Measurements from ENCODE around the gene PHACTR1.

Gene PHACTR1

GRCh38 chr6:13256266-13257001, 539.9 kb downstream of the PHACTR1 start:
- TF ChIP-seq, protein P1, sequence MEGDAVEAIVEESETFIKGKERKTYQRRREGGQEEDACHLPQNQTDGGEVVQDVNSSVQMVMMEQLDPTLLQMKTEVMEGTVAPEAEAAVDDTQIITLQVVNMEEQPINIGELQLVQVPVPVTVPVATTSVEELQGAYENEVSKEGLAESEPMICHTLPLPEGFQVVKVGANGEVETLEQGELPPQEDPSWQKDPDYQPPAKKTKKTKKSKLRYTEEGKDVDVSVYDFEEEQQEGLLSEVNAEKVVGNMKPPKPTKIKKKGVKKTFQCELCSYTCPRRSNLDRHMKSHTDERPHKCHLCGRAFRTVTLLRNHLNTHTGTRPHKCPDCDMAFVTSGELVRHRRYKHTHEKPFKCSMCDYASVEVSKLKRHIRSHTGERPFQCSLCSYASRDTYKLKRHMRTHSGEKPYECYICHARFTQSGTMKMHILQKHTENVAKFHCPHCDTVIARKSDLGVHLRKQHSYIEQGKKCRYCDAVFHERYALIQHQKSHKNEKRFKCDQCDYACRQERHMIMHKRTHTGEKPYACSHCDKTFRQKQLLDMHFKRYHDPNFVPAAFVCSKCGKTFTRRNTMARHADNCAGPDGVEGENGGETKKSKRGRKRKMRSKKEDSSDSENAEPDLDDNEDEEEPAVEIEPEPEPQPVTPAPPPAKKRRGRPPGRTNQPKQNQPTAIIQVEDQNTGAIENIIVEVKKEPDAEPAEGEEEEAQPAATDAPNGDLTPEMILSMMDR (IDR thresholded peaks at IDR 0.05; ENCODE audit: insufficient read depth, low read length, missing control alignments): no peak
- CTCF ChIA-PET: no interaction called here
- DNase-seq (ENCODE audit: low read depth, low spot score): no peak
- no peak overlapping the region for H3K4me3 ChIP-seq (ENCODE audit: low read depth, low read length)
- POLR2A ChIA-PET: no interaction called here

GRCh38 chr6:13259393-13259792, 542.8 kb downstream of the PHACTR1 start:
- POLR2A ChIA-PET: no interaction called here
- CTCF ChIA-PET: no interaction called here
- TF ChIP-seq, protein P1 (IDR thresholded peaks at IDR 0.05; ENCODE audit: insufficient read depth, low read length, missing control alignments): no peak

GRCh38 chr6:13260101-13260598, 543.6 kb downstream of the PHACTR1 start:
- H3K4me3 ChIP-seq (ENCODE audit: low read depth, low read length): no peak overlapping the region
- TF ChIP-seq, protein P1 (IDR thresholded peaks at IDR 0.05; ENCODE audit: insufficient read depth, low read length, missing control alignments): no peak
- DNase-seq (ENCODE audit: low read depth, low spot score): no peak
- CTCF ChIA-PET: no interaction called here
- POLR2A ChIA-PET: no interaction called here

More at GRCh38 chr6:13259393-13259792, 542.8 kb downstream of the PHACTR1 start:
- no peak overlapping the region for H3K4me3 ChIP-seq (ENCODE audit: low read depth, low read length)
- DNase-seq (ENCODE audit: low read depth, low spot score): no peak

GRCh38 chr6:13260831-13261230, 544.3 kb downstream of the PHACTR1 start:
- POLR2A ChIA-PET: no interaction called here
- TF ChIP-seq, protein P1 (IDR thresholded peaks at IDR 0.05; ENCODE audit: insufficient read depth, low read length, missing control alignments): no peak
- CTCF ChIA-PET: no interaction called here
- H3K4me3 ChIP-seq (ENCODE audit: low read depth, low read length): no peak overlapping the region
- DNase-seq (ENCODE audit: low read depth, low spot score): no peak

DNA sequence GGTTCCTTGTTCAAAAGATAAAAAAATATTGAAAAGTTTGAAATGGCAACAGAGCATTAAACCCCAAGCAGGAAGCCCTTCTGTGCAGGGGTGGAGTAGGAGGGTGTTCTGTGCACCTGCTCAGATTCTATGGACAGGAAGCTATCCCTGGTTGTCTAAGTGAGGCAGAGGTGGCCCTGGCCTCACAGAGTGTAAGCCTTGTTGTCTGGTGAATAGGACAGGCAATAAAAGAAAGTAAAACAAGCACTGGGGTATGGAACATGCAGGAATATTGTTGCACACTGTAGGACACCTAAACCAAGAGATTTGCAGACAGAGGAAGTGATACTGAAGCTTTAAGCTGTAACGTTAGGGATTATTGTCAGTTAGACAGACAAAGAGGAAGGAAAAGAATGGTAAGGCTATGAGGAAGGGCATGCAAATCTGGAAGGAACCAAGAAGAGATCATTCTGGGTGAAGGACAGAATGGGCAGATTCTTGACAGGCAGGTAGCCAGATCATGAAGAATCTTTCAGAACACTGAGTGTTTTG, 545.0 kb downstream of the PHACTR1 start:
- TF ChIP-seq, protein P1 (IDR thresholded peaks at IDR 0.05; ENCODE audit: insufficient read depth, low read length, missing control alignments): no peak
- ChIA-PET CTCF (no interaction called here), POLR2A (no interaction called here)
- no peak overlapping the region for H3K4me3 ChIP-seq (ENCODE audit: low read depth, low read length)
- no peak for DNase-seq (ENCODE audit: low read depth, low spot score)

GRCh38 chr6:13262302-13263230, 546.0 kb downstream of the PHACTR1 start:
- CTCF ChIA-PET: no interaction called here
- POLR2A ChIA-PET: no interaction called here

More at GRCh38 chr6:13262302-13263230, 546.0 kb downstream of the PHACTR1 start:
- TF ChIP-seq, protein P1 (IDR thresholded peaks at IDR 0.05; ENCODE audit: insufficient read depth, low read length, missing control alignments): no peak
- no peak for DNase-seq (ENCODE audit: low read depth, low spot score)
- no peak overlapping the region for H3K4me3 ChIP-seq (ENCODE audit: low read depth, low read length)
